ENCODE measurements around the gene SNX30.

The SNX30 gene

GRCh38 chr9:112890106-112891081 lies 139.8 kb downstream of the SNX30 start, which contains the start of gene SLC46A2:
Gene SLC46A2 (minus strand): TSS chr9:112890876. CDS start chr9:112890681, 195 bp downstream.
- no peak for DNase-seq

GRCh38 chr9:112891521-112891920 lies 141.0 kb downstream of the SNX30 start:
- DNase-seq: no peak

GRCh38 chr9:112892981-112893380 lies 142.4 kb downstream of the SNX30 start:
- DNase-seq: no peak

GRCh38 chr9:112894041-112894440 lies 143.5 kb downstream of the SNX30 start:
- DNase-seq: no peak

GRCh38 chr9:112894699-112895098 lies 144.1 kb downstream of the SNX30 start:
- DNase-seq: no peak

GRCh38 chr9:112896131-112896530 lies 145.6 kb downstream of the SNX30 start:
- DNase-seq: no peak

- DNase-seq: no peak
These were observed 148.3 kb downstream of the SNX30 start for GRCh38 chr9:112898872-112899311.

- no peak for DNase-seq
These were observed 149.9 kb downstream of the SNX30 start for GRCh38 chr9:112900488-112900887.

- no peak for DNase-seq
These were observed 150.3 kb downstream of the SNX30 start for GRCh38 chr9:112900901-112901300.

- DNase-seq: no peak
These were observed 154.5 kb downstream of the SNX30 start for GRCh38 chr9:112905084-112905483.

- DNase-seq: no peak
These were observed 161.2 kb downstream of the SNX30 start for GRCh38 chr9:112911736-112912135.

- DNase-seq: no peak
These were observed 162.1 kb downstream of the SNX30 start for GRCh38 chr9:112912636-112913035.

GRCh38 chr9:112913326-112913725 lies 162.8 kb downstream of the SNX30 start:
- DNase-seq: no peak

GRCh38 chr9:112914524-112914923 lies 164.0 kb downstream of the SNX30 start:
- DNase-seq: no peak

- DNase-seq: no peak
These were observed 166.8 kb downstream of the SNX30 start for GRCh38 chr9:112917047-112917986.

- no peak for DNase-seq
These were observed 167.4 kb downstream of the SNX30 start for GRCh38 chr9:112917987-112918362.

GRCh38 chr9:112921549-112921948 lies 171.0 kb downstream of the SNX30 start:
- DNase-seq: no peak
